Measurements from ENCODE around the gene SDR42E1.
"Not testable (repeated sequence)": the region's sequence is repeated elsewhere in the genome, so short reads cannot be mapped to it uniquely, and the experiment has no call there.

SDR42E1 gene

GRCh38 chr16:82020051-82020450, 8.8 kb upstream of the SDR42E1 start:
- Histone ChIP-seq H3K9me3 (ENCODE audit: control insufficient read depth, low read length) (peaks cover 2% of the 10 kb centered on the region), H3K36me3 (ENCODE audit: control insufficient read depth, insufficient read depth, low read length) (no peaks in the 10 kb centered on the region), H3K4me3 (ENCODE audit: extremely low read depth, insufficient read depth, low read length, poor library complexity, severe bottlenecking) (no peak overlapping the region), H3K4me1 (ENCODE audit: control insufficient read depth, insufficient read depth, low read length, poor library complexity, severe bottlenecking) (no peaks in the 10 kb centered on the region), H3K27ac (ENCODE audit: low read depth, low read length, severe bottlenecking) (no peak overlapping the region)
- 91% methylated on average over 4 of the region's 5 CpGs for WGBS, 2 experiments (ENCODE audit: insufficient coverage in 2 of 2)

GRCh38 chr16:82019535-82019934, 8.3 kb upstream of the SDR42E1 start:
- Histone ChIP-seq H3K4me1 (ENCODE audit: control insufficient read depth, insufficient read depth, low read length, poor library complexity, severe bottlenecking) (no peaks in the 10 kb centered on the region), H3K27ac (ENCODE audit: low read depth, low read length, severe bottlenecking) (no peak overlapping the region), H3K36me3 (ENCODE audit: control insufficient read depth, insufficient read depth, low read length) (no peaks in the 10 kb centered on the region), H3K4me3 (ENCODE audit: extremely low read depth, insufficient read depth, low read length, poor library complexity, severe bottlenecking) (no peak overlapping the region), H3K9me3 (ENCODE audit: control insufficient read depth, low read length) (peaks cover 3% of the 10 kb centered on the region)
- WGBS, 2 experiments (ENCODE audit: insufficient coverage in 2 of 2), result 67 to 81% methylated on average over 5 to 7 of the region's 8 CpGs

- H3K4me1 ChIP-seq (ENCODE audit: control insufficient read depth, insufficient read depth, low read length, poor library complexity, severe bottlenecking), result no peaks in the 10 kb centered on the region
- no peaks in the 10 kb centered on the region for H3K36me3 ChIP-seq (ENCODE audit: control insufficient read depth, insufficient read depth, low read length)
- H3K27ac ChIP-seq (ENCODE audit: low read depth, low read length, severe bottlenecking), result no peak overlapping the region
- H3K4me3 ChIP-seq (ENCODE audit: extremely low read depth, insufficient read depth, low read length, poor library complexity, severe bottlenecking), result no peak overlapping the region
- WGBS, 2 experiments (ENCODE audit: insufficient coverage in 2 of 2), result no CpG with 5 or more reads among the region's 6 CpGs
- H3K9me3 ChIP-seq (ENCODE audit: control insufficient read depth, low read length), result peaks cover 3% of the 10 kb centered on the region
These were observed 6.8 kb upstream of the SDR42E1 start for GRCh38 chr16:82017911-82018568.

GRCh38 chr16:82016964-82017363, 5.7 kb upstream of the SDR42E1 start:
- Histone ChIP-seq H3K4me1 (ENCODE audit: control insufficient read depth, insufficient read depth, low read length, poor library complexity, severe bottlenecking) (no peaks in the 10 kb centered on the region), H3K36me3 (ENCODE audit: control insufficient read depth, insufficient read depth, low read length) (no peaks in the 10 kb centered on the region), H3K27ac (ENCODE audit: low read depth, low read length, severe bottlenecking) (no peak overlapping the region), H3K4me3 (ENCODE audit: extremely low read depth, insufficient read depth, low read length, poor library complexity, severe bottlenecking) (no peak overlapping the region), H3K9me3 (ENCODE audit: control insufficient read depth, low read length) (peaks cover 3% of the 10 kb centered on the region)
- WGBS, 2 experiments (ENCODE audit: insufficient coverage in 2 of 2), result 93 to 100% methylated on average over 1 to 2 of the region's 2 CpGs

- Histone ChIP-seq H3K4me3 (ENCODE audit: extremely low read depth, insufficient read depth, low read length, poor library complexity, severe bottlenecking) (no peak overlapping the region), H3K9me3 (ENCODE audit: control insufficient read depth, low read length) (peaks cover 3% of the 10 kb centered on the region), H3K27ac (ENCODE audit: low read depth, low read length, severe bottlenecking) (no peak overlapping the region), H3K36me3 (ENCODE audit: control insufficient read depth, insufficient read depth, low read length) (no peaks in the 10 kb centered on the region), H3K4me1 (ENCODE audit: control insufficient read depth, insufficient read depth, low read length, poor library complexity, severe bottlenecking) (no peaks in the 10 kb centered on the region)
- WGBS, 2 experiments (ENCODE audit: insufficient coverage in 2 of 2), result 60 to 82% methylated on average over 1 to 3 of the region's 7 CpGs
These were observed 5.0 kb upstream of the SDR42E1 start for GRCh38 chr16:82016263-82016662.

GRCh38 chr16:82013139-82013538, 1.9 kb upstream of the SDR42E1 start:
- WGBS, 2 experiments (ENCODE audit: insufficient coverage in 2 of 2), result 80% methylated on average over 1 of the region's 2 CpGs; no CpG with 5 or more reads in 1 of the 2 experiments
- no peak overlapping the region for H3K27ac ChIP-seq (ENCODE audit: low read depth, low read length, severe bottlenecking)

GRCh38 chr16:82010649-82011048, 621 bp downstream of the SDR42E1 start:
- Histone ChIP-seq H3K36me3 (ENCODE audit: control insufficient read depth, insufficient read depth, low read length) (no peaks in the 10 kb centered on the region), H3K9me3 (ENCODE audit: control insufficient read depth, low read length) (peaks cover 26% of the 10 kb centered on the region), H3K27ac (ENCODE audit: low read depth, low read length, severe bottlenecking) (no peak overlapping the region), H3K4me3 (ENCODE audit: extremely low read depth, insufficient read depth, low read length, poor library complexity, severe bottlenecking) (no peak overlapping the region), H3K4me1 (ENCODE audit: control insufficient read depth, insufficient read depth, low read length, poor library complexity, severe bottlenecking) (peaks cover 2% of the 10 kb centered on the region)
- 82 to 85% methylated on average over 8 of the region's 8 CpGs for WGBS, 2 experiments (ENCODE audit: insufficient coverage in 2 of 2)

More at GRCh38 chr16:82013139-82013538, 1.9 kb upstream of the SDR42E1 start:
- Histone ChIP-seq H3K4me1 (ENCODE audit: control insufficient read depth, insufficient read depth, low read length, poor library complexity, severe bottlenecking) (no peaks in the 10 kb centered on the region), H3K36me3 (ENCODE audit: control insufficient read depth, insufficient read depth, low read length) (no peaks in the 10 kb centered on the region), H3K9me3 (ENCODE audit: control insufficient read depth, low read length) (peaks cover 21% of the 10 kb centered on the region), H3K4me3 (ENCODE audit: extremely low read depth, insufficient read depth, low read length, poor library complexity, severe bottlenecking) (no peak overlapping the region)

- Histone ChIP-seq H3K9me3 (ENCODE audit: control insufficient read depth, low read length) (peaks cover 23% of the 10 kb centered on the region), H3K4me1 (ENCODE audit: control insufficient read depth, insufficient read depth, low read length, poor library complexity, severe bottlenecking) (peaks cover 10% of the 10 kb centered on the region)
- not testable (repeated sequence) for H3K4me3 ChIP-seq (ENCODE audit: extremely low read depth, insufficient read depth, low read length, poor library complexity, severe bottlenecking); H3K27ac ChIP-seq (ENCODE audit: low read depth, low read length, severe bottlenecking); H3K36me3 ChIP-seq (ENCODE audit: control insufficient read depth, insufficient read depth, low read length)
- 100% methylated on average over 1 of the region's 4 CpGs; no CpG with 5 or more reads in 1 of the 2 experiments for WGBS, 2 experiments (ENCODE audit: insufficient coverage in 2 of 2)
These were observed 1.5 kb downstream of the SDR42E1 start for GRCh38 chr16:82009789-82010188.

GRCh38 chr16:82008957-82009592, 2.2 kb downstream of the SDR42E1 start:
- 92 to 96% methylated on average over 7 of the region's 9 CpGs for WGBS, 2 experiments (ENCODE audit: insufficient coverage in 2 of 2)

GRCh38 chr16:82007189-82007588, 4.1 kb downstream of the SDR42E1 start:
- no peak overlapping the region for H3K4me3 ChIP-seq (ENCODE audit: extremely low read depth, insufficient read depth, low read length, poor library complexity, severe bottlenecking)
- peaks cover 23% of the 10 kb centered on the region for H3K9me3 ChIP-seq (ENCODE audit: control insufficient read depth, low read length)
- no peak overlapping the region for H3K27ac ChIP-seq (ENCODE audit: low read depth, low read length, severe bottlenecking)
- 78 to 94% methylated on average over 1 of the region's 2 CpGs for WGBS, 2 experiments (ENCODE audit: insufficient coverage in 2 of 2)
- no peaks in the 10 kb centered on the region for H3K36me3 ChIP-seq (ENCODE audit: control insufficient read depth, insufficient read depth, low read length)
- H3K4me1 ChIP-seq (ENCODE audit: control insufficient read depth, insufficient read depth, low read length, poor library complexity, severe bottlenecking), result peaks cover 11% of the 10 kb centered on the region

More at GRCh38 chr16:82008957-82009592, 2.2 kb downstream of the SDR42E1 start:
- Histone ChIP-seq H3K4me3 (ENCODE audit: extremely low read depth, insufficient read depth, low read length, poor library complexity, severe bottlenecking) (no peak overlapping the region), H3K9me3 (ENCODE audit: control insufficient read depth, low read length) (peaks cover 23% of the 10 kb centered on the region), H3K4me1 (ENCODE audit: control insufficient read depth, insufficient read depth, low read length, poor library complexity, severe bottlenecking) (peaks cover 11% of the 10 kb centered on the region), H3K27ac (ENCODE audit: low read depth, low read length, severe bottlenecking) (no peak overlapping the region), H3K36me3 (ENCODE audit: control insufficient read depth, insufficient read depth, low read length) (no peaks in the 10 kb centered on the region)

GRCh38 chr16:82006036-82006435, 5.2 kb downstream of the SDR42E1 start:
- WGBS, 2 experiments (ENCODE audit: insufficient coverage in 2 of 2), result no CpG with 5 or more reads among the region's 5 CpGs
- H3K27ac ChIP-seq (ENCODE audit: low read depth, low read length, severe bottlenecking), result no peak overlapping the region
- H3K9me3 ChIP-seq (ENCODE audit: control insufficient read depth, low read length), result peaks cover 23% of the 10 kb centered on the region
- no peaks in the 10 kb centered on the region for H3K36me3 ChIP-seq (ENCODE audit: control insufficient read depth, insufficient read depth, low read length)
- peaks cover 11% of the 10 kb centered on the region for H3K4me1 ChIP-seq (ENCODE audit: control insufficient read depth, insufficient read depth, low read length, poor library complexity, severe bottlenecking)
- H3K4me3 ChIP-seq (ENCODE audit: extremely low read depth, insufficient read depth, low read length, poor library complexity, severe bottlenecking), result no peak overlapping the region

Measured in mesodermal cell (in vitro differentiated cells).